Neural progenitor cell (in vitro differentiated cells): ENCODE data around the gene ADARB2. TPM values are rescaled to one million over a fixed set of nuclear protein-coding genes. Genes with fewer than 3 reads are reported as not detected.

Source experiments
- DNase-seq: peaks from one replicate; pipeline ENCODE4 v3.0.0-alpha.2; 2016; ENCODE audit warnings: low spot score
- H2AFZ ChIP-seq: fragments of 200-600 bp; sonication (generic); replicated peaks from 2 replicates; pipeline ENCODE4 v1.6.1; 2016; ENCODE audit warnings: antibody characterized with exemption
- H3F3A ChIP-seq: fragments of 200-600 bp; sonication (generic); 2 replicates; pipeline ENCODE4 v1.6.1; 2016; ENCODE audit warnings: antibody characterized with exemption, low read depth
- H3K27ac ChIP-seq: fragments of 200-600 bp; sonication (generic); 2 replicates; pipeline ENCODE4 v1.5.1; 2016; ENCODE audit warnings: mild to moderate bottlenecking
- H3K27me3 ChIP-seq: fragments of 200-600 bp; sonication (generic); 2 replicates; pipeline ENCODE4 v1.6.1; 2016; ENCODE audit warnings: mild to moderate bottlenecking, moderate library complexity
- H3K36me3 ChIP-seq: fragments of 200-600 bp; sonication (generic); 2 replicates; pipeline ENCODE4 v1.5.1; 2016
- H3K4me1 ChIP-seq: fragments of 200-600 bp; sonication (generic); 2 replicates; pipeline ENCODE4 v1.6.1; 2016; ENCODE audit warnings: mixed run types
- H3K4me2 ChIP-seq: fragments of 200-600 bp; sonication (generic); 2 replicates; pipeline ENCODE4 v1.6.1; 2016
- H3K4me3 ChIP-seq: fragments of 200-600 bp; sonication (generic); 2 replicates; pipeline ENCODE4 v1.5.1; 2016
- H3K79me2 ChIP-seq: fragments of 200-600 bp; sonication (generic); 2 replicates; pipeline ENCODE4 v1.6.1; 2016; ENCODE audit warnings: low read depth
- H3K9ac ChIP-seq: fragments of 200-600 bp; sonication (generic); 2 replicates; pipeline ENCODE4 v1.6.1; 2016
- H3K9me3 ChIP-seq: fragments of 200-600 bp; sonication (generic); 2 replicates; pipeline ENCODE4 v1.5.1; 2016; ENCODE audit warnings: low read depth
- H4K20me1 ChIP-seq: fragments of 200-600 bp; sonication (generic); 2 replicates; pipeline ENCODE4 v1.6.1; 2016; ENCODE audit warnings: low read depth
- H3K27ac Mint-ChIP-seq: 3 replicates; pipeline ENCODE4 v1.8.0; 2021; ENCODE audit warnings: mixed read lengths
- H3K27me3 Mint-ChIP-seq: 2 replicates; pipeline ENCODE4 v1.8.0; 2022; ENCODE audit warnings: low read depth, mild to moderate bottlenecking, inconsistent platforms, moderate library complexity, mixed read lengths; ENCODE audit not compliant: insufficient read depth
- H3K36me3 Mint-ChIP-seq: 3 replicates; pipeline ENCODE4 v1.8.0; 2021; ENCODE audit warnings: mixed read lengths
- H3K4me1 Mint-ChIP-seq: 3 replicates; pipeline ENCODE4 v1.8.0; 2021; ENCODE audit warnings: mixed read lengths
- H3K4me3 Mint-ChIP-seq: 3 replicates; pipeline ENCODE4 v1.8.0; 2021; ENCODE audit warnings: mild to moderate bottlenecking, moderate library complexity, mixed read lengths
- H3K9me3 Mint-ChIP-seq: 3 replicates; pipeline ENCODE4 v1.8.0; 2020; ENCODE audit warnings: mixed read lengths
- EZH2 ChIP-seq: fragments of 200-600 bp; sonication (generic); IDR thresholded peaks from 2 replicates; pipeline ENCODE4 v1.6.1; 2017; ENCODE audit warnings: antibody characterized with exemption, mild to moderate bottlenecking, moderate library complexity
- EZH2phosphoT487 ChIP-seq: fragments of 200-600 bp; sonication (generic); IDR thresholded peaks from 2 replicates; pipeline ENCODE4 v1.6.1; 2017; ENCODE audit warnings: antibody characterized with exemption
- total RNA-seq: library from RNA; depleted of rRNA; stranded (reverse); fragments of >200 nt; gene quantifications from 2 replicates; pipeline ENCODE4 v1.2.3, GENCODE V29; 2015; ENCODE audit warnings: low replicate concordance
- TF ChIP-seq, protein P1 (sequence below): fragments of 200-600 bp; sonication (generic); IDR thresholded peaks from 2 replicates; pipeline ENCODE4 v1.5.1; 2017; ENCODE audit warnings: antibody characterized with exemption, mild to moderate bottlenecking

Gene ADARB2
- total RNA-seq, 1 donor from 2014 or later = not detected

DNA sequence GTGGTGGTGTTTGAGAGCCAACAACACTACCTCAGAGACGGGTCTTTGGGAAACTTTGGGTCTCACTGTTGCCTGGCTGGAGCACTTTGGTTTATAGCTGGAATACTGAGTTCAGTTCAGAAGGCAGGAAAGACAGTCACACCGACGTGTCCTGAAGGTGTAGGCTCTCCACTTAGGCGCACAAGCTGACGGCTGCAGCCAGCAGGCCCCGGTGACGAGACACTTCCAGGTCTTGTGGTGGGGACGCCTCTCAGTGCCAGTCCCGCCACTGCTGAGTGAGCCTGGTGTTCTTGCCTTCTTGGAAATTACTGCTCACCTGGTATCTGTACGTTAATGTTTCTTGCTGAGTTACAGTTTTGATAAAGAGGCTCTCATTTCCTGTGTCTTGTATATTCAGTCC is 607.1 kb downstream of the ADARB2 start:
- Histone ChIP-seq H3F3A (no peaks in the 10 kb centered on the region), H3K27me3 (no peaks in the 10 kb centered on the region), H3K4me1 (no peaks in the 10 kb centered on the region), H2AFZ (no peak overlapping the region), H4K20me1 (no peaks in the 10 kb centered on the region), H3K36me3 (no peaks in the 10 kb centered on the region), H3K27ac (no peak overlapping the region), H3K4me3 (no peak overlapping the region), H3K4me2 (no peak overlapping the region), H3K9ac (no peak overlapping the region), H3K9me3 (no peaks in the 10 kb centered on the region), H3K79me2 (no peaks in the 10 kb centered on the region)
- Mint-ChIP-seq H3K4me1 (peaks cover 6% of the 10 kb centered on the region), H3K4me3 (no peak overlapping the region), H3K9me3 (no peaks in the 10 kb centered on the region), H3K27ac (no peak overlapping the region), H3K36me3 (peaks cover 39% of the 10 kb centered on the region), H3K27me3 (no peaks in the 10 kb centered on the region)
- TF ChIP-seq, protein P1, sequence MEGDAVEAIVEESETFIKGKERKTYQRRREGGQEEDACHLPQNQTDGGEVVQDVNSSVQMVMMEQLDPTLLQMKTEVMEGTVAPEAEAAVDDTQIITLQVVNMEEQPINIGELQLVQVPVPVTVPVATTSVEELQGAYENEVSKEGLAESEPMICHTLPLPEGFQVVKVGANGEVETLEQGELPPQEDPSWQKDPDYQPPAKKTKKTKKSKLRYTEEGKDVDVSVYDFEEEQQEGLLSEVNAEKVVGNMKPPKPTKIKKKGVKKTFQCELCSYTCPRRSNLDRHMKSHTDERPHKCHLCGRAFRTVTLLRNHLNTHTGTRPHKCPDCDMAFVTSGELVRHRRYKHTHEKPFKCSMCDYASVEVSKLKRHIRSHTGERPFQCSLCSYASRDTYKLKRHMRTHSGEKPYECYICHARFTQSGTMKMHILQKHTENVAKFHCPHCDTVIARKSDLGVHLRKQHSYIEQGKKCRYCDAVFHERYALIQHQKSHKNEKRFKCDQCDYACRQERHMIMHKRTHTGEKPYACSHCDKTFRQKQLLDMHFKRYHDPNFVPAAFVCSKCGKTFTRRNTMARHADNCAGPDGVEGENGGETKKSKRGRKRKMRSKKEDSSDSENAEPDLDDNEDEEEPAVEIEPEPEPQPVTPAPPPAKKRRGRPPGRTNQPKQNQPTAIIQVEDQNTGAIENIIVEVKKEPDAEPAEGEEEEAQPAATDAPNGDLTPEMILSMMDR = no peak
- TF ChIP-seq EZH2phosphoT487 = no peak
- TF ChIP-seq EZH2 = no peak
- no peak for DNase-seq

DNA sequence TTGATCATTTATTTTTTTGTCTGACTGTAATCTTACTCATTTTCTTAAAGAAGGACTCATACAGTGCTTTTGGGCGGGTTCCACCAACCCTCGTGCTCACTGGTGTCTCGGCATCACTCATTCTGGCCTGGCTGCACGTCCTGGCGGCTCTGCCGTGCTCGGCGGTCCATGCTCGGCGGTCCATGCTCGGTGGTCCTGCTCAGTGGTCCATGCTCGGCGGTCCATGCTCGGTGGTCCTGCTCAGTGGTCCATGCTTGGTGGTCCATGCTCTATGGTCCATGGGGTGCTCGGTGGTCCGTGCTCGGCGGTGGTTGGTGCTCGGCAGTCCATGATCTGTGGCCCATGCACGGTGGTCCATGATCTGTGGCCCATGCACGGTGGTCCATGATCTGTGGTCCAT is 608.7 kb downstream of the ADARB2 start:
- Histone ChIP-seq H3K4me2 (no peak overlapping the region), H3K79me2 (no peaks in the 10 kb centered on the region), H4K20me1 (no peaks in the 10 kb centered on the region), H3K4me3 (no peak overlapping the region), H3K9ac (no peak overlapping the region), H3K4me1 (no peaks in the 10 kb centered on the region), H3K27ac (no peak overlapping the region), H3K9me3 (no peaks in the 10 kb centered on the region), H3K27me3 (no peaks in the 10 kb centered on the region), H2AFZ (no peak overlapping the region), H3F3A (no peaks in the 10 kb centered on the region), H3K36me3 (no peaks in the 10 kb centered on the region)
- no peak overlapping the region for H3K27ac Mint-ChIP-seq
- no peak for DNase-seq
- H3K4me1 Mint-ChIP-seq = peaks cover 18% of the 10 kb centered on the region
- TF ChIP-seq EZH2phosphoT487 = no peak
- TF ChIP-seq, protein P1 = no peak
- no peak for TF ChIP-seq EZH2
- H3K36me3 Mint-ChIP-seq = peaks cover 51% of the 10 kb centered on the region
- H3K27me3 Mint-ChIP-seq = no peaks in the 10 kb centered on the region
- H3K9me3 Mint-ChIP-seq = no peaks in the 10 kb centered on the region
- no peak overlapping the region for H3K4me3 Mint-ChIP-seq

DNA sequence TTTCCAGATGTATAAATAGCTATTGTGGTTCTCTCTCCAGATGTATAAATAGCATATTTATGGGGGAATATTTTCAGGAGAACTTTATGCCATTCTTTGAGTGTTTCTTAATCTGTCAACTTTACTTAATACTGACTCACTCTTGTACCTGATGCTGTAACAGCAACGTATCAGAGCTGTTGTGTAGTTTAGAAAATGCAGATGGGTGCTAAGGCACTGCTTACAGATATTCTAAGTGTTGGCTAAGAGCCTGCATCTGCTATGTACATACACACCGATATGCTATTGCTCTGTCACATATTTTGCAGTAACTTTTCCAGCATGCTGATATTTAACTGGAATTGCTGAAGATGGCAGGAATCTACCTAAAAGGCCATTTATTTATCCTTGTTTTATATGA is 609.2 kb downstream of the ADARB2 start:
- H3K27me3 Mint-ChIP-seq = no peaks in the 10 kb centered on the region
- Histone ChIP-seq H3K4me2 (no peak overlapping the region), H3K9ac (no peak overlapping the region), H3K27ac (no peak overlapping the region), H3K27me3 (no peaks in the 10 kb centered on the region), H4K20me1 (no peaks in the 10 kb centered on the region), H3K4me3 (no peak overlapping the region), H3K36me3 (no peaks in the 10 kb centered on the region), H3K4me1 (no peaks in the 10 kb centered on the region), H3K79me2 (no peaks in the 10 kb centered on the region), H3F3A (no peaks in the 10 kb centered on the region), H2AFZ (no peak overlapping the region), H3K9me3 (no peaks in the 10 kb centered on the region)
- H3K9me3 Mint-ChIP-seq = no peaks in the 10 kb centered on the region
- TF ChIP-seq, protein P1 = no peak
- TF ChIP-seq EZH2 = no peak
- TF ChIP-seq EZH2phosphoT487 = no peak
- H3K4me1 Mint-ChIP-seq = peaks cover 22% of the 10 kb centered on the region
- no peak overlapping the region for H3K27ac Mint-ChIP-seq
- H3K36me3 Mint-ChIP-seq = peaks cover 55% of the 10 kb centered on the region
- no peak overlapping the region for H3K4me3 Mint-ChIP-seq
- no peak for DNase-seq
